Measurements from ENCODE around the gene STARD4. TPM values are rescaled to one million over a fixed set of nuclear protein-coding genes. Genes with fewer than 3 reads are reported as not detected.

STARD4 gene
- total RNA-seq, 1 donor from 2014 or later = 157 TPM

- H3K9me3 ChIP-seq (ENCODE audit: low read depth) = no peaks in the 10 kb centered on the region
- peaks cover 16% of the 10 kb centered on the region for H3F3A ChIP-seq (ENCODE audit: low read depth)
- H3K27ac ChIP-seq = no peak overlapping the region
- Mint-ChIP-seq H3K9me3 (peaks cover 7% of the 10 kb centered on the region), H3K4me1 (peaks cover 26% of the 10 kb centered on the region), H3K36me3 (no peaks in the 10 kb centered on the region), H3K27me3 (ENCODE audit: insufficient read depth, low read depth) (peaks cover 3% of the 10 kb centered on the region), H3K4me3 (no peak overlapping the region), H3K27ac (no peak overlapping the region)
- H2AFZ ChIP-seq (replicated peaks) = no peak overlapping the region
- TF ChIP-seq, protein P1, sequence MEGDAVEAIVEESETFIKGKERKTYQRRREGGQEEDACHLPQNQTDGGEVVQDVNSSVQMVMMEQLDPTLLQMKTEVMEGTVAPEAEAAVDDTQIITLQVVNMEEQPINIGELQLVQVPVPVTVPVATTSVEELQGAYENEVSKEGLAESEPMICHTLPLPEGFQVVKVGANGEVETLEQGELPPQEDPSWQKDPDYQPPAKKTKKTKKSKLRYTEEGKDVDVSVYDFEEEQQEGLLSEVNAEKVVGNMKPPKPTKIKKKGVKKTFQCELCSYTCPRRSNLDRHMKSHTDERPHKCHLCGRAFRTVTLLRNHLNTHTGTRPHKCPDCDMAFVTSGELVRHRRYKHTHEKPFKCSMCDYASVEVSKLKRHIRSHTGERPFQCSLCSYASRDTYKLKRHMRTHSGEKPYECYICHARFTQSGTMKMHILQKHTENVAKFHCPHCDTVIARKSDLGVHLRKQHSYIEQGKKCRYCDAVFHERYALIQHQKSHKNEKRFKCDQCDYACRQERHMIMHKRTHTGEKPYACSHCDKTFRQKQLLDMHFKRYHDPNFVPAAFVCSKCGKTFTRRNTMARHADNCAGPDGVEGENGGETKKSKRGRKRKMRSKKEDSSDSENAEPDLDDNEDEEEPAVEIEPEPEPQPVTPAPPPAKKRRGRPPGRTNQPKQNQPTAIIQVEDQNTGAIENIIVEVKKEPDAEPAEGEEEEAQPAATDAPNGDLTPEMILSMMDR (IDR thresholded peaks at IDR 0.05) = no peak
- TF ChIP-seq EZH2phosphoT487 (IDR thresholded peaks at IDR 0.05) (no peak), EZH2 (IDR thresholded peaks at IDR 0.05) (no peak)
- no peaks in the 10 kb centered on the region for H3K27me3 ChIP-seq
- no peak overlapping the region for H3K4me2 ChIP-seq
- no peak overlapping the region for H3K9ac ChIP-seq
- no peak for DNase-seq (ENCODE audit: low spot score)
- no peaks in the 10 kb centered on the region for H4K20me1 ChIP-seq (ENCODE audit: low read depth)
- H3K4me3 ChIP-seq = no peak overlapping the region
- no peaks in the 10 kb centered on the region for H3K36me3 ChIP-seq
- H3K79me2 ChIP-seq (ENCODE audit: low read depth) = no peaks in the 10 kb centered on the region
- H3K4me1 ChIP-seq = peaks cover 33% of the 10 kb centered on the region
These were observed 41.5 kb upstream of the STARD4 start for GRCh38 chr5:111553868-111554267.

DNA sequence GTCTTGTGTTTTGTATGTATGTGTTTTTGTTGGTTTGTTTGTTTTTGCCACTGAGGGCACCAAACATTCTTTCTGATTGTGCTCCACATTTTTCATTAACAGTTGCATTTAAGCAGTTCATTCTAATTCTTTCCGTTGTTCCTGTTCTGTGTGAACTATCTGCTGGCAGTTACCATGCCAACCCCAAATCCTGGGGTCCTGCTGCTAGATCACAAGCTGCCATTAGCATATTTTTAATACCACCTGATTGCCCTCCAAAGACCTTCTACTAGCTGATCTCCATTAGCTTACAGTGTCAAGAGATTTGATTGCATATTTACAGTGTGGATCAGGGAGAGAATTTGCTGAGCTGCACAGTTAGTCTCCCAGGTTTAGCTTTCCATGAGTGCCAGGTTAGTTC, 40.6 kb upstream of the STARD4 start:
- H4K20me1 ChIP-seq (ENCODE audit: low read depth) = no peaks in the 10 kb centered on the region
- Mint-ChIP-seq H3K27me3 (ENCODE audit: insufficient read depth, low read depth) (peaks cover 3% of the 10 kb centered on the region), H3K4me3 (no peak overlapping the region), H3K4me1 (peaks cover 26% of the 10 kb centered on the region), H3K9me3 (peaks cover 7% of the 10 kb centered on the region), H3K27ac (no peak overlapping the region), H3K36me3 (no peaks in the 10 kb centered on the region)
- H3K4me3 ChIP-seq = no peak overlapping the region
- no peaks in the 10 kb centered on the region for H3K79me2 ChIP-seq (ENCODE audit: low read depth)
- H3F3A ChIP-seq (ENCODE audit: low read depth) = peaks cover 16% of the 10 kb centered on the region
- peaks cover 33% of the 10 kb centered on the region for H3K4me1 ChIP-seq
- DNase-seq (ENCODE audit: low spot score) = peak; percentile 36
- no peaks in the 10 kb centered on the region for H3K27me3 ChIP-seq
- no peak overlapping the region for H3K9ac ChIP-seq
- H3K4me2 ChIP-seq = peak overlapping the region; percentile 46
- peak overlapping the region; percentile 59 for H2AFZ ChIP-seq (replicated peaks)
- no peaks in the 10 kb centered on the region for H3K36me3 ChIP-seq
- no peaks in the 10 kb centered on the region for H3K9me3 ChIP-seq (ENCODE audit: low read depth)
- H3K27ac ChIP-seq = no peak overlapping the region
- TF ChIP-seq, protein P1 (IDR thresholded peaks at IDR 0.05) = no peak
- TF ChIP-seq EZH2phosphoT487 (IDR thresholded peaks at IDR 0.05) (no peak), EZH2 (IDR thresholded peaks at IDR 0.05) (no peak)

DNA sequence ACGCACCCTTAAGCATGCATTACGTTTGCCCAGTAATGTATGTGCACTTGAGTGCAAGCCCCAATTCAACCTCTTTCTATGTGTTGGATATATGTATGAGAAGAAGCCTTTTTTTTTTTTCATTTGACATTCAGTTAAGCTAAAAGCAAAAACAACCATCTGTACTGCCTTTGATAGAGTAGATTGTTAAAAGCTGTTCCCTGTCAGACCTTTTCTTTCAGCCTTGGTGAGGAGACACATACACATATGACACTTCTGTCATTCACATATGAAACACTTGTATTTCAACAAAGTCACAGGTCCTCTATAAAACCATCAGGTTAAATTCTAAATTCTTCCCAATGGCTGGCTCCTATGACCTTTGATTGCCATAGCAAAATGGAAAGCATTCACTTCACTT, 40.2 kb upstream of the STARD4 start:
- H3K9me3 Mint-ChIP-seq = peaks cover 7% of the 10 kb centered on the region
- TF ChIP-seq, protein P1 (IDR thresholded peaks at IDR 0.05) = no peak
- TF ChIP-seq EZH2phosphoT487 (IDR thresholded peaks at IDR 0.05) (no peak), EZH2 (IDR thresholded peaks at IDR 0.05) (no peak)
- no peak overlapping the region for H3K27ac ChIP-seq
- no peaks in the 10 kb centered on the region for H3K9me3 ChIP-seq (ENCODE audit: low read depth)
- H3K4me1 Mint-ChIP-seq = peaks cover 26% of the 10 kb centered on the region
- H3K36me3 Mint-ChIP-seq = no peaks in the 10 kb centered on the region
- H3K4me2 ChIP-seq = peak overlapping the region; percentile 46
- peaks cover 33% of the 10 kb centered on the region for H3K4me1 ChIP-seq
- peaks cover 16% of the 10 kb centered on the region for H3F3A ChIP-seq (ENCODE audit: low read depth)
- peaks cover 3% of the 10 kb centered on the region for H3K27me3 Mint-ChIP-seq (ENCODE audit: insufficient read depth, low read depth)
- H3K36me3 ChIP-seq = no peaks in the 10 kb centered on the region
- DNase-seq (ENCODE audit: low spot score) = no peak
- H3K4me3 ChIP-seq = no peak overlapping the region
- peak overlapping the region; percentile 59 for H2AFZ ChIP-seq (replicated peaks)
- H3K27ac Mint-ChIP-seq = no peak overlapping the region
- H3K79me2 ChIP-seq (ENCODE audit: low read depth) = no peaks in the 10 kb centered on the region
- no peaks in the 10 kb centered on the region for H3K27me3 ChIP-seq
- H3K4me3 Mint-ChIP-seq = no peak overlapping the region
- no peaks in the 10 kb centered on the region for H4K20me1 ChIP-seq (ENCODE audit: low read depth)
- H3K9ac ChIP-seq = no peak overlapping the region

Measured in neural progenitor cell (in vitro differentiated cells).